Fibroblast of lung (primary cell): Measurements from ENCODE around the gene VPS37D.

ENCODE experiments used
- EZH2 ChIP-seq: IDR thresholded peaks from 2 replicates; pipeline ENCODE4 v1.5.1; 2012; ENCODE audit warnings: low read length, control low read depth, mild to moderate bottlenecking; ENCODE audit errors: missing control alignments
- TF ChIP-seq, protein P1 (sequence below), 2 donors: IDR thresholded peaks in 1 of 2; conservative IDR thresholded peaks in 1 of 2; 1 replicate in 1 of 2; 2 replicates in 1 of 2; pipeline ENCODE4 v1.5.1; 2011 to 2012; ENCODE audit warnings: low read length in 2 of 2, control low read depth in 1 of 2, inconsistent platforms in 1 of 2, low read depth in 1 of 2, mild to moderate bottlenecking in 1 of 2

DNA sequence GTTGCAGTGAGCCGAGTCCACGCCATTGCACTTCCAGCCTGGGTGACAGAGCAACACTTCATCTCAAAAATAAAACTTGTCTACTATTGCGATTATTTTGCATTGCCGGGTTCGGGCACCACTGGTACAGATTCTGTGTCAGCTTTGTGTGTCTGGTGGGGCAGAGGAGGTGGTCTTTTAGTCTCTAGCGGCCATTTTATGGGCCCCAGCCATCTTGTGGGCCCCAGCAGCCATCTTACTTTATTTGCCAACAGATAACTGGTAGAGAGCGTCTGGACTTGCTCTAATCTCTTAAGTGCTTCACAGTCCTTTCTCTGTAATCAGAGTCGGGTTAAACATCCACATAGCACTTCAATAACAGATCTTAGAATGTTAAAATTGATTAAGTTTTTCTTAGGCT, 20.7 kb downstream of the VPS37D start:
- TF ChIP-seq, protein P1, sequence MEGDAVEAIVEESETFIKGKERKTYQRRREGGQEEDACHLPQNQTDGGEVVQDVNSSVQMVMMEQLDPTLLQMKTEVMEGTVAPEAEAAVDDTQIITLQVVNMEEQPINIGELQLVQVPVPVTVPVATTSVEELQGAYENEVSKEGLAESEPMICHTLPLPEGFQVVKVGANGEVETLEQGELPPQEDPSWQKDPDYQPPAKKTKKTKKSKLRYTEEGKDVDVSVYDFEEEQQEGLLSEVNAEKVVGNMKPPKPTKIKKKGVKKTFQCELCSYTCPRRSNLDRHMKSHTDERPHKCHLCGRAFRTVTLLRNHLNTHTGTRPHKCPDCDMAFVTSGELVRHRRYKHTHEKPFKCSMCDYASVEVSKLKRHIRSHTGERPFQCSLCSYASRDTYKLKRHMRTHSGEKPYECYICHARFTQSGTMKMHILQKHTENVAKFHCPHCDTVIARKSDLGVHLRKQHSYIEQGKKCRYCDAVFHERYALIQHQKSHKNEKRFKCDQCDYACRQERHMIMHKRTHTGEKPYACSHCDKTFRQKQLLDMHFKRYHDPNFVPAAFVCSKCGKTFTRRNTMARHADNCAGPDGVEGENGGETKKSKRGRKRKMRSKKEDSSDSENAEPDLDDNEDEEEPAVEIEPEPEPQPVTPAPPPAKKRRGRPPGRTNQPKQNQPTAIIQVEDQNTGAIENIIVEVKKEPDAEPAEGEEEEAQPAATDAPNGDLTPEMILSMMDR (conservative IDR thresholded peaks at IDR 0.05 in 1 of 2, IDR thresholded peaks at IDR 0.05 in 1 of 2; ENCODE audit: low read depth in 1 of 2, low read length in 2 of 2), result no peak
- TF ChIP-seq EZH2, result no peak
